Measurements from ENCODE around the gene PDHA1. TPM values are rescaled to one million over a fixed set of nuclear protein-coding genes. Genes with fewer than 3 reads are reported as not detected.

PDHA1 gene
- total and polyA plus RNA-seq, 2 of the 4 experiments (the other 2 are of a cell fraction) = 53.9 to 141 TPM

- dilution Hi-C loops (cut with HindIII; ENCODE audit: low sequenced_read_pairs, unreplicated experiment) = no loop called here
- H2BK15ac ChIP-seq (ENCODE audit: low read depth, low read length) = no peak overlapping the region
- POLR2A ChIA-PET (ENCODE audit: unreplicated experiment) = no interaction called here
These were observed 48.4 kb downstream of the PDHA1 start for GRCh38 chrX:19392078-19392477.

More at GRCh38 chrX:19392078-19392477, 48.4 kb downstream of the PDHA1 start:
- H3K14ac ChIP-seq (replicated peaks; ENCODE audit: low read depth, low read length) = no peak overlapping the region
- H3K79me1 ChIP-seq (ENCODE audit: low read depth in 1 of 2, low read length in 2 of 2) = no peaks in the 10 kb centered on the region
- no peak overlapping the region for H3K18ac ChIP-seq (ENCODE audit: low read depth, low read length)
- H3K4me2 ChIP-seq (ENCODE audit: low read depth, low read length) = no peak overlapping the region
- no peak overlapping the region for H4K91ac ChIP-seq (ENCODE audit: insufficient read depth, low read depth, low read length)
- no peak overlapping the region for H3K9ac ChIP-seq (ENCODE audit: low read depth, low read length)
- no peaks in the 10 kb centered on the region for H3K27me3 ChIP-seq (ENCODE audit: control insufficient read depth, insufficient read depth, low read length)
- TF ChIP-seq BHLHE40 (IDR thresholded peaks at IDR 0.05; ENCODE audit: low read depth, low read length) (no peak), CEBPB (IDR thresholded peaks at IDR 0.05; ENCODE audit: low read depth, low read length) (no peak), MAZ (IDR thresholded peaks at IDR 0.05; ENCODE audit: borderline replicate concordance, low read depth, low read length) (no peak), RAD21 (IDR thresholded peaks at IDR 0.05; ENCODE audit: low read length) (no peak), POLR2A (IDR thresholded peaks at IDR 0.05; ENCODE audit: low read depth, low read length) (no peak), FOS (IDR thresholded peaks at IDR 0.05; ENCODE audit: low read depth, low read length) (no peak), ELK1 (IDR thresholded peaks at IDR 0.05; ENCODE audit: borderline replicate concordance, low read depth, low read length) (no peak), RCOR1 (IDR thresholded peaks at IDR 0.05; ENCODE audit: insufficient replicate concordance, low read length) (no peak), MAFK (IDR thresholded peaks at IDR 0.05; ENCODE audit: low read depth, low read length) (no peak), CTCF (conservative IDR thresholded peaks at IDR 0.05; ENCODE audit: low read depth, low read length) (no peak), SMC3 (IDR thresholded peaks at IDR 0.05; ENCODE audit: low read depth, low read length) (no peak)
- H2BK5ac ChIP-seq (ENCODE audit: low read depth, low read length, poor library complexity, severe bottlenecking) = no peak overlapping the region
- H3K9me1 ChIP-seq (ENCODE audit: insufficient read depth, low read length) = no peaks in the 10 kb centered on the region
- ATAC-seq (ENCODE audit: low read depth) (no peak), DNase-seq (no peak)
- H2AK9ac ChIP-seq (replicated peaks; ENCODE audit: low read depth, low read length, poor library complexity) = no peak overlapping the region
- BruUV-seq (replicated peaks) = no TSS peak
- H2BK20ac ChIP-seq (ENCODE audit: low read depth, low read length) = no peak overlapping the region
- no peaks in the 10 kb centered on the region for H3K36me3 ChIP-seq (ENCODE audit: control insufficient read depth, insufficient read depth, low read length)
- in situ Hi-C loops (cut with MboI; ENCODE audit: low sequenced_read_pairs) (loop anchor here (25.0 kb wide), 1 partner anchor 670 kb away; no protein-coding TSS in a partner anchor), intact Hi-C loops (cut with micrococcal nuclease) (no loop called here)
- H4K5ac ChIP-seq (ENCODE audit: low read depth, low read length) = no peak overlapping the region
- no peak overlapping the region for H4K8ac ChIP-seq (ENCODE audit: low read depth in 2 of 2, low read length in 2 of 2)
- no peaks in the 10 kb centered on the region for H3K9me3 ChIP-seq (ENCODE audit: control insufficient read depth, insufficient read depth, low read length)
- no peak overlapping the region for H2AFZ ChIP-seq (replicated peaks; ENCODE audit: low read length, poor library complexity)
- H3K56ac ChIP-seq (ENCODE audit: extremely low read depth, insufficient read depth, low read length) = no peak overlapping the region
- H3K4me3 ChIP-seq (ENCODE audit: insufficient read depth, low read depth, low read length) = no peak overlapping the region
- CTCF ChIA-PET = no interaction called here
- no peaks in the 10 kb centered on the region for H3K4me1 ChIP-seq (ENCODE audit: control insufficient read depth, insufficient read depth, low read length)
- 62% methylated on average over 7 of the region's 12 CpGs; no CpG with 5 or more reads in 1 of the 2 experiments for WGBS, 2 experiments (ENCODE audit: extremely low coverage in 2 of 2, insufficient read length in 1 of 2)
- no peak overlapping the region for H3K23ac ChIP-seq (ENCODE audit: low read depth, low read length)
- H3K4ac ChIP-seq (ENCODE audit: low read depth, low read length) = no peak overlapping the region
- H4K20me1 ChIP-seq (ENCODE audit: insufficient read depth, low read length) = no peaks in the 10 kb centered on the region
- no peak overlapping the region for H2AK5ac ChIP-seq (ENCODE audit: low read depth, low read length)
- H3K27ac ChIP-seq (ENCODE audit: insufficient read depth, low read length) = no peak overlapping the region
- H2BK120ac ChIP-seq (ENCODE audit: low read depth, low read length) = no peak overlapping the region

Measured in IMR-90 (cell line).